Stimulated activated CD4-positive, alpha-beta T cell treated with anti-CD3 and anti-CD28 coated beads, Interleukin-4, amount 100 ng/mL, for 1 hour (primary cell): ENCODE measurements around the gene CYP4X1.
"Not testable (repeated sequence)": the region's sequence is repeated elsewhere in the genome, so short reads cannot be mapped to it uniquely, and the experiment has no call there.

ENCODE experiments used
- DNase-seq: peaks from one replicate; pipeline ENCODE4 v3.0.0-alpha.2; 2020

Gene CYP4X1

GRCh38 chr1:47069509-47069908 lies 46.0 kb downstream of the CYP4X1 start:
- DNase-seq: not testable (repeated sequence)

DNA sequence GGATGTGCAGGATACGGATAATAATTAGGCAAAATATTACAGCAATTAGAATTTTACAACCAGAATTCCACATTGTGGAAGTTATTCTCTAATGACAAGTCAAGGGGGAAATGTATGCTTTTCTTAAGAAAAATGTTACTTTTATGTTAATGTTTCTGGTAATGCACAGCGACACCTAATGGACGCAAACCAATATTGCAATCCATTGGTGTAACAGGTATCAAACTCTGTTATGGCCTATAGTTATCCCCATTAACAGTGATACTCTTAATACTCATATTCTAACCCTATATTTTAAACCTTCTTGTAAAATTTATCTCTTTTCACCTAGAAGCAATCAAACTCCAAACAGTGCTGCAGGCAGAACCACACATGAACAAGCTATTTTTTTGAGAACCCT lies 65.9 kb downstream of the CYP4X1 start:
- DNase-seq: not testable (repeated sequence)

- not testable (repeated sequence) for DNase-seq
Measured at GRCh38 chr1:47091476-47091875, 68.0 kb downstream of the CYP4X1 start.
